Esophagus squamous epithelium (tissue), 4 donors: ENCODE data around the gene PRDM11.
A peak's percentile ranks its signal among the peaks of the same experiment; 100 is the strongest.

Experiments
- CTCF ChIP-seq, 6 experiments: fragments of 450-650 bp in 4 of 6; fragments of 200-600 bp in 2 of 6; sonication (generic) in 2 of 6; IDR thresholded peaks; one replicate each; pipeline ENCODE4 v1.5.1; 2016 to 2019; ENCODE audit warnings: antibody characterized with exemption in 6 of 6, mild to moderate bottlenecking in 4 of 6, moderate library complexity in 4 of 6
- POLR2A ChIP-seq, 4 donors: fragments of 450-650 bp; IDR thresholded peaks; one replicate each; pipeline ENCODE4 v1.6.1; 2017; ENCODE audit warnings: antibody characterized with exemption in 4 of 4, mild to moderate bottlenecking in 4 of 4, moderate library complexity in 3 of 4

- no peak for TF ChIP-seq POLR2A (IDR thresholded peaks at IDR 0.05)
- TF ChIP-seq CTCF (IDR thresholded peaks at IDR 0.05) = peak in 2 of 6 experiments; percentile 23 to 26
These were observed 11.8 kb downstream of the PRDM11 start for GRCh38 chr11:45158210-45158731.
